GM15510 (cell line): ENCODE data around the gene AK1.

Experiments used
- POLR2A ChIP-seq: IDR thresholded peaks from 3 replicates; pipeline ENCODE4 v1.6.1; 2011; ENCODE audit warnings: borderline replicate concordance; ENCODE audit not compliant: insufficient read length; ENCODE audit errors: extremely low read depth

Gene AK1

GRCh38 chr9:127898433-127899127 is 21.1 kb upstream of the AK1 start:
- no peak for TF ChIP-seq POLR2A

DNA sequence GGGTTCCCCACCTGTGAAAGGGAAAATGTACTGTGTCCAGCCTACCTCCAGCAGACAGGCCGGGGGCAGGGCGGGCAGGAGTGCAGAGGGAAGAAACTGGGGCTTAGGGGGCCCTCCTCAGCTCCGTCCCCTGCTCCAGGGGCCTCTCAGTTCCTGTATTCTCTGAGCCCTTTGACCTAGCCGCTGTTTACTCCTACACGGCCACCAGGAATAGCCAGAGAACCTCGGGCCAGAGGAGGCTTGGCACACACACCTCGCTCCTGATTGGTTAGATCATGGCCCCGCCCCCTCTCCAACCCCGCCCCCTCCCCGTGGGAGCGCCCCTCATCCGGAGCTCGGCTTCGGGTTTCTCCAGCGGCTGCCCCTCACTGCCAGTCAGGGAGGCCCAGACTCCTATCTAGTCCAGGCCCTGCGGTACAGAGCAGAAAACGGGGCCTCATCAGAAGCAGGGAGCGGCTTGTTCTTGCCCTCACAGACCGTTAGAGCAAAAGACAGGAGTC is 19.8 kb upstream of the AK1 start:
- no peak for TF ChIP-seq POLR2A

DNA sequence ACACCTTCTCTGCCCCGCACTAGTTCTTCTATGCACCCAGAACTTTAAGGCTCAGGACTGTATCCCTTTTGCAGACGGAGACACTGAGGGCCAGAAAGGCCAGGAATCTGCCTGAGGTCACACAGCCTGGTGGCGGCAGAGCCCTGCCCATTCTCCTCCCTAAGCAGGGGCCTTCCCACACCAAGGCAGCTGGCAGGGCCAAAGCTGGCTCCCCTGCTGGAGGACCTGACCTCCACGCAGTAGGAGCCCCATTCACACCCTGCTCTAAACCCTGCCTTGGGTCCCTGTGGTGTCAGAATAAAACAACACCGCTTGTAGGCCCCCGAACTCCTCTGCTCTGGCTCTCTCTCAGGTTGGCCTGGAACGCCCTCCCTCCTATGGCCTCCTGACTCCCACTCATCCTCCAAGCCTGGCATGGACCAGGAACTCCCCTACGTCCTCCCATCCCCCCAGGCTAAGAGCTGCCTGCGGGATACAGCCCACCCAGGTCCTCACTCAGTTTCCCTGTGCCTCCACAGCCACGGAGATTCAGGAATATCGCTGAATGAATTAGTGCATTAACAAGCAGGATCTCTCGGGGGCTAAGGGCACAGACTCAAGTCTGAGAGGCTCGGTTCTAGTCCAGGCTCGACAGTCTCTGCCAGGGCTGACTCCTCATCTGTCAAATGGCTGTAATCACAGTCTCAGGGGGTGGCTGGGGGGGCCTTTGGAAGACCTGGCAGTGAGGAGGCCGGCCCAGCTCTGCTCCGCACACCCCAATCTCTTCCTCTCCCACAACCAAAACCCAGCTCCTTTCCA is 19.1 kb upstream of the AK1 start:
- TF ChIP-seq POLR2A, result no peak

GRCh38 chr9:127895811-127896210 is 18.3 kb upstream of the AK1 start:
- TF ChIP-seq POLR2A, result no peak

GRCh38 chr9:127893392-127893791 is 15.9 kb upstream of the AK1 start:
- no peak for TF ChIP-seq POLR2A

- no peak for TF ChIP-seq POLR2A
Measured at GRCh38 chr9:127892831-127893230, 15.4 kb upstream of the AK1 start.

DNA sequence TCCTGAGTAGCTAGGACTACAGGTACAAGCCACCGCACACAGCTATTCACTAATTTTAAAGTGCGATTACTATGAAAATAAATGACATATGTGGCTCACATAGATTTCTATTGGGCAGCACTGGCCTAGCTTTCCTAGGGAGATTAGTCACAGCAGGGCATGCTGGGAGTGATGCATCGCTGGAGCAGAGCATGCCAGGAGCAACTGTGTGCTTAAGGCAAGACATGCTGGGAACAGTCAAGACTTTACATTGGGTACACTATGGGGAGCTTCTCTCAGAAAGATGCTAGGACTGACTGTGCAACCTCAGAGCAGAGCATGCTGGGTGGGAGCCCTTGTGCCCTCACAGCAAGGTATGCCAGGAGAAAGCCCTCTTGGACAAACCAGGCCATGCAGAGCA is 12.6 kb upstream of the AK1 start:
- TF ChIP-seq POLR2A, result no peak

GRCh38 chr9:127887792-127888191 is 10.3 kb upstream of the AK1 start:
- no peak for TF ChIP-seq POLR2A

- no peak for TF ChIP-seq POLR2A
Measured at GRCh38 chr9:127886401-127886972, 9.0 kb upstream of the AK1 start.

DNA sequence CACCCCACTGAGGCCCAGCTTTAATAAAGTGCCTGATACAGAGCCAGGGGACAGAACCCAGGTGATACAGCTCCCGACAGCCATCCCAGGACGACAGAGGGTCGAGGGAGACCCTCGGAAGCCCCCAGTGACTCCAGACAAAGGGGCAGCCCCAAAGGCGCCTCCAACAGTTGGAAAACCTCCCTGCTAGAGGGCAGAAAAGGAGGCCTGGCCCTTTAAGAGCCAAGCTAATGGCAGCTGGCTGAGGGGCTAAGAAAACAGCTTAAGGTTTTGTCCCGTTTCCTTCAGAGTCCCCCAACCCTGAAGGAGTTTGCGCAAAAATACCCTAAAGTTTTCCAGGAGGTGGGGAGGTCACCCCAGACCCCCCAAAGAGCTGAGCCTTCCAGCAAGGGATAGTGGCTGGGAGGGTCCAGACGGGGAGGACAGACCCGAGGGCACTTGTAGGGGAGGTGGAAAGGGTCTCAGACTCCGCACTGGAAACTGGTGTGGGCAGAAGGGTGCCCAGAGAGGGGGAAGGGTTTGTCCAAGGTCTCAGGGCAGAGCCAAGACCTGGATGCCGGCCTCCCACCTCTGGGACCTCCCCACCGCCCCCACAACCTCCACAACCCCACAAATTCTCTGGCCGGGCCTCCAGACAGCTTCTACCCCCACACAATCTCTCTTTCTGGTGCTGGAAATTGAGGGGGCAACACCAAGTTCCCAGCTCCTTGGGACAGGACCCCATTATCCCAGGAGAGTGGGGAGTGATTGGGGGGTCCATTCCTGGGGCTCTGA is 8.2 kb upstream of the AK1 start:
- TF ChIP-seq POLR2A, result no peak

DNA sequence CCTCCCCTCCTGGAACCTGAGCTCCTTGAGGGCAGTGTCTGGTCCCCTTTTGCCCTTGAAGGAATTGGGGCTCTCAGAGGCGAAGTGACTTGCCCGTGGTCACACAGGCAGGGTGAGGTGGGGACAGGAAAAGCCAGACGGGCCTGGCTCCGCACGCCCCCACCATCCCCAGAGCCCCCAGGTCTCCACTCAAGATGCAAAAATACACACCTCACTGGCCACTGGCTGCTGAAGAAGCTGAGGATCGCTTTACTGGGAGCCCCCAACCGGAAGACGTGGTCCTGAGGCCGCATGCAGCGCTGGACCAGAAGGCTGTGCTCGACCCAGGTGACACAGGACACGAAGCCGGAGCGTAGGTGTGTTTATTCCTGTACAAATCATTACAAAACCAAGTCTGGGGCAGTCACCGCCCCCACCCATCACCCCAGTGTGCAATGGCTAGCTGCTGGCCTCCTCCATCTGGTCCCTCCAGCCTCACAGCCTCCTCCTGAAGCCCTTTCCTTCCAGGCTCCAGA is 7.6 kb upstream of the AK1 start:
- no peak for TF ChIP-seq POLR2A

- TF ChIP-seq POLR2A, result no peak
Measured at GRCh38 chr9:127884427-127884911, 7.0 kb upstream of the AK1 start.

DNA sequence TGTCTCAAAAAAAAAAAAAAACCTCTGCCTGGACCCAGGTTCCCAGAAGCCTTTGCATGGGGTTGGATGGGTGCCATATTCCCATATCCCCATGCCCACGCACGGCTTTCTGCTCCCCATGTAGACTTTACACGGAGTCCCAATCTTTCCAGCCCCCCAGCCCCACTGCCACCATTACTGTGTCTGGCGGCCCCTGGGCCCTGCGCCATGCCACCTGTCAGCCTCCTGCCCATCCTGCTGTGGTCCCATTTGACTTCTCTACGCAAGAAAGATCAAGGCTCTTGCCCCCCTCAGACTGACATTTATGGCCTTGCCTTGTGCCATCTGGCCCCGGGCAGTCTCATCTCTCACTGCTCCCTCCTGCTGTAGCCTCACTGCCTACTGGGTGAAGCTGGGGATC is 6.5 kb upstream of the AK1 start:
- TF ChIP-seq POLR2A, result no peak

GRCh38 chr9:127880143-127880542 is 2.7 kb upstream of the AK1 start:
- TF ChIP-seq POLR2A, result no peak
